NK-92 (cell line): ENCODE data around the gene EXOC6B.
"Not testable (repeated sequence)": the region's sequence is repeated elsewhere in the genome, so short reads cannot be mapped to it uniquely, and the experiment has no call there.

ENCODE experiments used
- DNase-seq: peaks from one replicate; lab custom pipeline; 2025; ENCODE audit not compliant: unreplicated experiment; lab: John Stamatoyannopoulos, UW

Gene EXOC6B

DNA sequence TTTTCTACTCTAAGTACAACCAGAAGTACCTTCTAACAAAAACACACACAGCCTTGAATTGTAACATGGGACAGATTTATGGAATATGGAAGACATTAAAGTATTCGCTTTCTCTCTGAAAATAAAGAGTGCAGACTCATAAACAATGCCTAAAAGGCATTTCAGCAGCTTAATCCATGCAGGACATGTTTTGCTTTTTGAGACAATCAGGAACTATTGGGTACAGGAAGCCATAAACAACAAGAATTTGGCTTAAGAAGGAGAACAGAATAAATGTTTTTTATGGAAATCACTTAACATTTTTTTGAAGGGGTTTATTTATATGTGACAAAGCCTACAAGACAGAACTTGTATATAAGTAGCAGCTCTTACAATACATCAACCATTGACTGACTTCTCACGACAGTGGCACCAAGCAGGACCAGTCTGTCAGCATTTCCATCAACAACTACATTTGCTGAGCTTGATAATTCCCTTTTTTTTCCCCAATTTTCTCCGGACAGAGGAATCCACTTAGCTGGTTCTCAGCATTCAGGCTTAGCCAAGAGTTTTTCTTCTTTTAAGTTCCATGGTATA, 140.1 kb downstream of the EXOC6B start:
- DNase-seq = no peak

DNA sequence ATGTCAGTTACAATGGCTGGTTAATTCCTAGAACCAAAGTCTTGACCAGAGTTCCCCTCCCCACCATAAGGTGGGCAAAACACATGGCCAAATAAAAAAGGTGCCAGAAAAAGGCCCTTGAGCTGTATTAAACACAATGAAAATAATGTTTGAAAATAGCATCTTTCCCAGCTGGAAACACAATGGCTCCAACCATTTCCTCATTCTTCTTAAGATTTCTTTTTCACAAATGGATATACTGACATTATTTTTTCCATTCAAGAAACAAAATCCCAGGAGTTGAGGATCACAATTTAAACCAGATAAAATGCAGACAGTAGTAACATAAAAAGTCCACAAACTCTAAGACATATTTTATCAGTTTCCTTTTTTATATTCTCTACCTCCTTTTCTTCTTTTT, 143.8 kb downstream of the EXOC6B start:
- no peak for DNase-seq

DNA sequence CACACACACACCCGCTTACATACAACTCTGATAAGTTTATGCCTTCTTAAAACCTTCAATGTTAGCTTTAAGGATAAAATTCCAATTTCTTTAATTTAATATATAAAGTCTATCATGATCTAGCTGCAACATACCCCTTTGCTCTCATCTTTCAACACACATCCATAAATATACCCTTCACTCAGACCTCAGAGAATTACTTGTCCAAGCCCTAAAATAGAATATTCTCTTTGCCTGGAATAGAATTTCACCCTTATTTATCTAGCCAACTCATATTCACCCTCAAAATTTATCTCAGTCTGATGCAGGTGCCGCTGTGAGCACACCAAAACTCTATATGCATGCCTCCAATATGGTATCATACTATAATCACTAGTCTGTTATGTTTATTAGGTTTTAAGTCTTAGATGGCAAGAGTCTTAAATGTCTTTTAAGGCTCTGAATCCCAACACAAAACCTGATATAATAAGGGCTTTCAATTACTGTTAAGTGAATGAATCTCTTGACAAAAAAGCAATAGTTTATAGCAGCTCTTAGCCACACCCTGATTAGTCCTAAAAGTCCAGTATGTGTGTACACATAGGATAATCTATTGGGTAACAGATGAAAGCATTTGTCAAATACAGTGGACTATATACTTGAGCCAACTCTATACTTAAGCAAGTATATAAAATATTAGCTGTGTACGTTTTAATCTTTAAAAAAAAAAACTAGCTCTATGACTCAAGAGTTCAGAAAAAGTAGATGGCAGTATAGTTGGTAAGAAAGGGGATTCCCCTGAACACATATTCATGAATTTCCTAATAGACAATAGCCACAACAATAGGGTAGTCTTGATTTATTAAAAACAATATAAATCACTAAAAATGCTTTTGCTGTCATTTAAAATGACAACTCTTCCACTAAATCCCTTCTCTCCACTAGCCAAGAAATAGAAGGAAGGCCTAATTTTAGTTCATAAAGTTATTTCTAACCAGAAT, 144.5 kb downstream of the EXOC6B start:
- DNase-seq = no peak

DNA sequence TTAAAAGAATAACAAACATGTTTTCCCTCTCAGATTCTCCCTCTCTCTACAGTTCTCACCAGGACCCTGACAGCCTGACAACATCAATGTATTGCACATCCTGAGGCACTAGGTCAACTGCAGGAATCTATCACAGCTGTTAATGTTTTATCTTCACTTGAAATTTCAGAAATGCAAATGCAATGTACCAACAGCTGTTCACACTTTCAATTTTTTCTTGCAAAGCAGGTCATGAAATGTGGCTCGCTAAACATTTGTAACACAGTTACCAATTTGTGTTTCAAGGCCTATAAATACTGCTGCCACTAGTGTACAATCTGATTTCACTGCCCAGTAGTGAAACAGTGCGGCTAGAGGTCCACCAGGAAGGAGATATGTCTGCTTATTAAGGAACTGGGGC, 147.8 kb downstream of the EXOC6B start:
- no peak for DNase-seq

DNA sequence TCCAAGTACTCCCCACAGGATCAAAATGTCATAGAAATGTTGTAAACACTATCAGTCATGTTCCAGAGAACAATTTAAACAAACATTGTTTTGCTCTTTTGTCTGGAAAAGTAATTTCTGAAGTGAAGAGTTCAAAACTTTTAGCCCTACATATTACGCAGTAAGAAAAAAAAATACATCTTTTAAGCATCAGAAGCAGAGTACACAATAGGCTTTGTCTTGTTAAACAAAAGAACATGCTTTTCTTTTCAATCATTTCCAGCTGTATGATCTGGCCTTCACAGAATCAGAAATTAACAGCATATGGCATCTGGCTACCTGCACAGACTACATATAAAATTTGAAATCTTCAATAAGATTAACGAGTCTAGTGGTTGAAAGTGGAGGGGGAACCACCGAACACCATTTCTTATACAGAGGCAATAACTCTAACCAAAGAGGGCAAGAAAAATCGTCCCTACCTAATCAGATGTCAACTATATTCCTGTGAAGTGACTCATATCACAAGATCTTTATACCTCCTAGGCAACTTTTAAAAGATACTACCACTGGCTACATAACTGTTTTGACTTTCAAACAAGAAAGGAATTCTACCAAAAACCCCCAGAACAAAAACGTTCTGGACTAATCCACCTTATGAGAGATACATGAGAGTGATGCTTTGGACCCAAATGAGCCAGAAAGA, 149.3 kb downstream of the EXOC6B start:
- DNase-seq = no peak

DNA sequence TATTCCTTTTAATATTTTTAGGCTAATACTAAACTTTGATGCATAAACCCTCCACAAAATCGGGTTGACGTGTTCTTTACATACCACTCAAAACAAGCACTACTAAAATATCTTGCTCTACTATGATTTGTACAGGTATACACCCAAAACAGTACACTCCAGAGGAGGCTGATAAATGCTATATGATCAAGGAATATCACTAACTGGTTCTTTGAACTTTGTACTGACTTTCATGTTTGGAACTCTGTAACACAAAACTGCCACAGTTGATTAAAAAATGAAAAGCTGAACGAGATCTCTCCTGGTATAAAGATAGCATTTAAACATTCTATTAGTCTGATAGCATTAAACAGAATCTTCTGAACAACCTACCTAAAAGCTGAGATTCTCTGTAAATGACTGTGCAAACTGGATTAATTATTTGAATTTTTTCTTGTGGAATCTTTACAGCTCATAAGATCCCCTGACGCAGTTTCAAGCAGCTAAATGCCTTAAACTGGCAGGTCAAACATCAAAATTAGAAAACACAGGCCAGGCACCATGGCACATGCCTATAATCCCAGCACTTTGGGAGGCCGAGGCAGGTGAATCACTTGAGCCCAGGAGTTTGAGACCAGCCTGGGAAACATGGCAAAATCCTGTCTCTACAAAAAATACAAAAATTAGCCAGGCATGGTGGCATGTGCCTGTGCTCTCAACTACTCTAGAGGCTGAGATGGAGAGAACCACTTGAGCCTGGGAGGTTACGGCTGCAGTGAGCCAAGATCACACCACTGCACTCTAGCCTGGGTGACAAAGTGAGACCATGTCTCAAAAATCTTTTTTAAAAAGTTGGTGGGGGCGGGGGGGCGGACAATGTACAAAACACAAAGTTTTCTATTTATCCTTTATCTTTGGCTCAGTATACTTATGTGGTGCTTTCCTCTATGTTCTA, 150.6 kb downstream of the EXOC6B start:
- no peak for DNase-seq

DNA sequence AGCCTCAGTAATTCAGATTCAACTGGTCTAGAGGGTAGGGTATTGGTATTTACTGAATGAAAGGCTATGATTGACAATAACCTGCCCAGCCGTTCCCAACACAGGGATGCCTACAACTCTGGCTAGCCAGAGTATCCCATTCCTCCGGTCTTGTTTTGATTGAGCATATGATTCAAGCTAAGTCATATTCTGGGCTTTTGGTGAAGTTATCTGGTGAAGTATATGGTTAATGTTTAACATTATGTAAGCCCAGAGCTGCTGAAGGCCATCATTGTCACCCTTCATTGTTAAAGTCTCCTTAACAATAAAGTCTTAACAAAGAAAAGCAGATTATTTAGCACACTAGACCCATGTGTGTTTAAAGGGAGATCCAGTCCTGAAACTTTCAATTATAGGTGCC, 152.6 kb downstream of the EXOC6B start:
- no peak for DNase-seq

DNA sequence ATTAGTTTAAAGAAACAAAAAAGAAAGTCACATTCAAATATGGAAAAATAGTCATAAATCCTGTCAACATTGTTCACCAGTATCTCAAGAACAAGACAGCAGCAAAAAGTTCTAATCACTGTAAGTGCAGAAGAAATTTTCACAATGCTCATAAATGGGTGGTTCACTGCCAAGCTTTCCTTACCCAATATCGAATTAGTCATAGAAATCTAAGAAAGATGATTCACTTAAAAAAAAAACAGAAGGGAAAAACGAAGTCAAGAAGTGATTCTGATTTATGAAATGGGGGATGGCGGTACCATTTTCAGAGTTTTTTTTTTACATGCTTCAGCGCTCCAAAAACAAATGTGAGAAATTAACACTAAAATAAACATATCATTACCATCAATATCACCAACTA, 156.7 kb downstream of the EXOC6B start:
- DNase-seq = no peak

DNA sequence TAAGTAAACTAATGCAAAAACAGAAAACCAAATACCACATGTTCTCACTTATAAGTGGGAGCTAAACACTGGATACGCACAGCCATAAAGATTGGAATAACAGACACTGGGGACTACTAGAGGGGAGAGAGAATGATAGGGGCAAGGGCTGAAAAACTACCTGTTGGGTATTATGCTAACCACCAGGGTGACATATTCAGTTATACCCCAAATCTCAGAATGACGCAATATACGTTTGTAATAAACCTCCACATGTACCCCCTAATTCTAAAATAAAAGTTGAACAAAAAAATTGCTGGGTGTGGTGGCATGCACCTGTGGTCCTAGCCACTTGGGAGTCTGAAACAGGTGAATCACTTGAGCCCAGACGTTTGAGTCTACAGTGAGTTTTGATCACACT, 157.2 kb downstream of the EXOC6B start:
- no peak for DNase-seq

DNA sequence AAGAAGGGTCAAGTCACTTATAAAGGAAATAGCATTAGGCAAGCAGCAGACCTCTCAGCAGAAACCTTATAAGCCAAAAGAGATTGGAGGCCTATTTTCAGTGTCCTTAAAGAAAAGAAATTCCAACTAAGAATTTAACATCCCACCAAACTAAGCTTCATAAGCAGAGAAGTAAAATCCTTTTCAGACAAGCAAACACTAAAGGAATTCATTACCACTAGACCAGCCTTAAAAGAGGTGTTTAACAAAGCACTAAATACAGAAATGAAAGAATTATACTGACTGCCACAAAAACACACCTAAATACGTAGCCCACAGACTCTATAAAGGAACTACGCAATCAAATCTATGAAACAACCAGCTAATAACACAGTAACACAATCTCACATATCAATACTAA, 160.4 kb downstream of the EXOC6B start:
- DNase-seq = no peak

DNA sequence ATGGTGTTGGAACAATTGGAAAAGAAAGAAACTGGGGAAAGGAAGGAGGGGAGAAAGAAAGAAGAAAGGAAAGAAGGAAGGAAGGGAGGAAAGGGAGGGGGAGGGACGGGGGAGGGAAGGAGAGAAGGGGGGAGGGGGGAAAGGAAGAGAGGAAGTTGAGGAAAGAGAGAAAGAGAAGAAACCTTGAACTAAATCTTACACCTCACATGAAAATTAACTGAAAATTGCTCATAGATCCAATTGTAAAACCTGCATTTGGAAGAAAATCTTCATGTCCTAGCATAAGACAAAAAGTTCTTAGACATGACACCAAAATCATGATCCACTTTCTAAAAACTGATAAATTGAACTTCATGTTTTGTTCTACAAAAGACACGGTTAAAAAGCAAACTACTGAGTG, 163.8 kb downstream of the EXOC6B start:
- no peak for DNase-seq

DNA sequence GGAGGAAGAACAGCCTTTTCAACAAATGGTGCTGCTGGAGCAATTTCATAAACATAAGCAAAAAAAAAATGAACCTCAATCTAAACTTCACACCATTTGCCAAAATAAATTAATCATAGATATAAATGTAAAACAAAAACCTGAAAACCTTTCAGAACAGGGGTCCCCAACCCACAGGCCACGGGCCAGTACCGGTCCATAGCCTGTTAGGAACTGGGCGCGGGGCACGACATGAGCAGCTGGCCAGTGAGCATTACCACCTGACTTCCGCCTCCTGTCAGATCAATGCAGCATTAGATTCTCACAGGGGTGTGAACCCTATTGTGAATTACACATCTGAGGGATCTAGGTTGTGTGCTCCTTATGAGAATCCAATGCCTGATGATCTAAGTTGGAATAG, 176.0 kb downstream of the EXOC6B start:
- DNase-seq = no peak

DNA sequence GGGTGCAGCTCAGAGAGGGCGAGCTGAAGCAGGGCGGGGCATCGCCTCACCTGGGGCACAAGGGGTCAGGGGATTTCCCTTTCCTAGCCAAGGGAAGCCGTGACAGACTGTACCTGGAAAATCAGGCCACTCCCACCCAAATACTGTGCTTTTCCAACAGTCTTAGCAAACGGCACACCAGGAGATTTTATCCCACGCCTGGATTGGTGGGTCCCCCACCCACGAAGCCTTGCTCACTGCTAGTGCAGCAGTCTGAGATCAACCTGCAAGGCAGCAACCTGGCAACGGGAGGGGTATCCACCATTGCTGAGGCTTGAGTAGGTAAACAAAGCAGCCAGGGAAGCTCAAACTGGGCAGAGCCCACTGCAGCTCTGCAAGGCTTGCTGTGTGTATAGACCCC, 184.6 kb downstream of the EXOC6B start:
- DNase-seq = not testable (repeated sequence)

DNA sequence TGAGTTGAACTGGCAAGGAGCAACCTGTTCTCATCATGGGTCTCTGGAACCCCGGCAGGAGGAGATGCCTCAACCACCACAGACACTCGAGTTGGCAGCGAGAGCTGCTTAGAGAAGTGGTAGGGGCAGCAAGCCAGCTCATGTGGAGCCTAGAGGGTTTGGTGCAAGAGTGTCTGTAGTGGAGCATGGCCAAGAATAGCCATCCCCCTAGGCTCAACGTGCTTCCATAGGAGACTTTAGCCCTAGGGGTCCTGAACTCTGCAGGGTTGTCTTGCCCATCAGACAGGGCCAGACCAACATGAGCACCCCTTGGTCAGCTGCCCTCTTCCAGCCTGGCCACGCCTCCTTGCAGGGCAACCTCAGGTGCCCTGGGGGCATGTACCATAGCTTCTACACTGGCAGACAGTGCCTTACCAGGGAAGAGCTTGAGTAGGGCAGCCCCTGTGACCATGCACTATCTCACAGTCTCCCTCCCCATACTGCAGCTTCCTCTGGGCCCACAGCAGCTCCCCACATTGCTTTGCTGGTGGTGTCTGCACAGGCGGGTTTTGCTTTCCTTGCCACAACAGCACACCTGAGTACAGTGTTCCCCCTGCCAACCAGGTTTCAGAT, 187.1 kb downstream of the EXOC6B start:
- no peak for DNase-seq

DNA sequence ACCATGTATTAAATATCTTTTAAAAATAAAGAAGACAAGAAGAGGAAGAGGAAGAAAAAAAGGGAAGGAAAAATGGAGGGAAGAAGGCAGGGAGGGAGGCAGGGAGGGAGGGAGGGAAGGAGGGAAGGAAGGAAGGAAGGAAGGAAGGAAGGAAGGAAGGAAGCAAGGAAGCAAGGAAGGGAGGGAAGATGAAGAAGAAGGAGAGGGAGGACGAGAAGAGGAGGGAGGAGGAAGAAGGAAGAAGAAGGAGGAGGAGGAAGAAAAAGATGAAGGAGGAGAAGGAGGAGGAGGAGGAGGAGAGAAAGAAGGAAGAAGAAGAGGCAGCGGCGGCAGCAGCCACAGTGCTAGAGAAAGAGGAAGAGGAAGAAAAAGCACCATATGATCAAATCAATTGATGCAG, 189.6 kb downstream of the EXOC6B start:
- DNase-seq = no peak

DNA sequence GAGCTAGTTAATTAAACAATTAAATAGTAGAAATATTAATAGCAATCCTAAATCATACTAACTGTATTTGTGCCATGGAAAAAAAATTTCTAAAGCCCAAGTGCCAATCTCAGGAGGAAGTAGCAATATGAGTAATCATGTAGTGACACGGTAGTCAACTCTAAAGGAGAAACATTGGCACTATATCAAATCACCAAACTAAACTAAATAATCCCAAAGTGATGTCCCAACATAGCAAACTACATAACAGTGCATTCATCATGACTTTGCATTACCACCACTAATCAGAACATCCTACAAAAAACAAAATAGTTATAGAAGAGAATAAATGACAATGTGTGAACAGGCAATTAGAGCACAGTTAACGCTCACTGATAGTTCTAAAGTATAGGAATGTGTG, 195.1 kb downstream of the EXOC6B start:
- no peak for DNase-seq

DNA sequence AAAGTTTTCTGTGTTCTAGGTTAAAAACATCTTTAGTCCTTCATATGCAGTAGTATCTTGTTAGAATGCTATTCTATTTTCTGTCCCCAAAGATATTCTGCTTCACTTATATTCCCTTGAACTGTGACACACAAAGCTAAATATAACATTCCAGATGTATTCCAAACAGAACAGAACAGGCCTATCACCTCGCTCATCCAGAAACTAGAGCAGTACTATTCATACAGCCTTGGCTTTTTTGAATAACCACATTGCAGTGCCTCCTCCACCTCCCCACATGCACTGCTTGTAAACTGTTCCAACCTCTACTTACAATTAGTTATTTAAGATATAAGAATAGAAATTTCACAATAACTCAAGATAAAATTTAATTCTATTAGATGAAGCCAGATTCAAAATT, 196.8 kb downstream of the EXOC6B start:
- no peak for DNase-seq

DNA sequence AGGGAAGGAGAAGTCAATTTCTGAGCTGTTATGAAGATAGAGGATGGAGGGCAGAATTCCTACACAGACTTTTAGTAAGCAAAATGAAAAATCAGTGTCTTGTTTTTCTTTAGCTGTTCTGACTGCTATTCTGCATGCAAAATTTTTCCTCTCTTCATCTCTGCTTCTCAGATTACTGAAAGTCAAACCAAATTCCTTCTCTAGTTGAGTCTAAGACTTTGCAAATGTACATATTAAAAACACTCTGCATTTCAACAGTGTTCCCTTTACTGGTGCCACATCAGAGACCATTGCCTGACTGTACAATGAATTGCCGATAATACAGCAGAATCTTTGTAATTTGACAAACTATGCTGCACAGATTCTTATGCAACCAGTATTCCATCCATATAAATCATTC, 198.8 kb downstream of the EXOC6B start:
- no peak for DNase-seq

DNA sequence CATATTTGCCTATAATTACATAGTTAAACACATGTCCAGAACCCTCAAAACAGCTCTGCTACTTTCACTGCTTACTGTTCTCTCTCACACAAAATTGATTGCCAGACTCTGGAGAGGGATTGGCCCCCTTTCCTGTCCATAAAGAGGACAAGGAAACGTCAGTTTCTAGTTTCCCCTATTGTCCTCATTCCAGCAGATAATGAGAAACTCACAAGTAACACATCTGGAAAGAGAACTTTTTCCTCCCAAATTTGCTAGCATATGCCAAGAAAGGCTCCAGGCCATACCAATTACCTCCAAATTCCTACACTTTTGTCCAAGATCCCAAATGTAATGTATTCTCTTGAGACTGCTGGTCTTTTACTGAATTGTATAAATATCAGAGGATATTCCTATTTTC, 200.5 kb downstream of the EXOC6B start:
- DNase-seq = no peak

DNA sequence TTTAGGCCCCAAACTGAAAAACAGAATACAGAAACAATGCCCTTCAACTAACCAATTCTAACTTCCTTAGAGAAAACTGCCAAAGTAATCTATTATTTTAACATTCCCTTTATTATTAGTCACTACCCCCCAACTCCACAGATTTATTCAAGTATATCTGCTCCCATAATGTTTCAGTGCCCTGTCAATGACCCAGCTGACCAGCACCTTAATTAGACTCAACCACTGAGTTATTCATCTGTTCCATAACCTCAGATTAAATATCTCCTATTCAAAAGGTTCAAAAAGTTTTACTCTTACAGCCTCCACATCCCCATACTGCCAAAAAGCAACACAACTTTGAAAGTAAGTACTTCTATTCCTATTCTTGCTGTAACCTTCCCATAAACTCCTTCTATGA, 202.4 kb downstream of the EXOC6B start:
- DNase-seq = no peak

DNA sequence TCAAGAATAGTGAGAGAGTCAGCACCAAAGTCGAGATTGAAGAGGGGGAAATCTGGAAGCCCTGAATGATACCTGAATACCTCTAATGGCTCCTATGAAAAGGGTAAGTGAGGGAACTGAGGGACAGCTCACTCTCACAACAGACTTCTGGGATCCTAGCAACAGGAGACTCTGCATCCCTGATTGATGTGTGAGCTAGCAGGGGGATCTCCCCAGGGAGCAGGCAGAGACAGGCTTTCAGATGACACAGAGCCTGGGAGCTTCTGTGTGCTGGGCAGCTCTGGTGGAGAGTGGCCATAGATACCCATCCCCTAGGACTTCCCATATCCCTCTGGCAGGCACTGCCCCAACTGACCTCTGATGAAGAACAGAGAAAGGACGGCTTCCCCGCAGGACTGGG, 206.2 kb downstream of the EXOC6B start:
- no peak for DNase-seq
